A549 (cell line): ENCODE results near the gene LATS2.
A peak's percentile ranks its signal among the peaks of the same experiment; 100 is the strongest.

ENCODE experiments used
- CTCF ChIP-seq: fragments of >200 bp; sonication (Bioruptor Twin); formaldehyde crosslinking; IDR thresholded peaks from 3 replicates; pipeline ENCODE4 v1.5.1; 2016
- FOSL2 ChIP-seq, 2 experiments: fragments of 450-650 bp in 1 of 2; fragments of >200 bp in 1 of 2; sonication (Bioruptor Twin) in 1 of 2; formaldehyde crosslinking; IDR thresholded peaks; 2 replicates each; pipeline versions ENCODE4 v1.5.0 to v1.6.1; 2016 to 2020; ENCODE audit warnings: mild to moderate bottlenecking in 1 of 2, moderate library complexity in 1 of 2
- MYC ChIP-seq: IDR thresholded peaks from 2 replicates; pipeline ENCODE4 v1.6.1; 2012; ENCODE audit warnings: mild to moderate bottlenecking, inconsistent platforms, low read length, improper control_type of control experiment, borderline replicate concordance
- POLR2A ChIP-seq: IDR thresholded peaks from 2 replicates; pipeline ENCODE4 v1.6.1; 2012; ENCODE audit warnings: mild to moderate bottlenecking, low read length
- SREBF2 ChIP-seq: fragments of 450-650 bp; IDR thresholded peaks from 2 replicates; pipeline ENCODE4 v1.6.1; 2014; ENCODE audit warnings: mild to moderate bottlenecking, moderate library complexity
- TP53 ChIP-seq: fragments of 250-450 bp; sonication (Bioruptor Pico); IDR thresholded peaks from 2 replicates; pipeline ENCODE4 v1.5.0; 2021; ENCODE audit warnings: mild to moderate bottlenecking, moderate library complexity
- USF2 ChIP-seq: fragments of 450-650 bp; IDR thresholded peaks from 2 replicates; pipeline ENCODE4 v1.6.1; 2014; ENCODE audit warnings: antibody characterized with exemption
- TF ChIP-seq, protein P1 (sequence below): IDR thresholded peaks from 2 replicates; pipeline ENCODE4 v1.6.1; 2012

DNA sequence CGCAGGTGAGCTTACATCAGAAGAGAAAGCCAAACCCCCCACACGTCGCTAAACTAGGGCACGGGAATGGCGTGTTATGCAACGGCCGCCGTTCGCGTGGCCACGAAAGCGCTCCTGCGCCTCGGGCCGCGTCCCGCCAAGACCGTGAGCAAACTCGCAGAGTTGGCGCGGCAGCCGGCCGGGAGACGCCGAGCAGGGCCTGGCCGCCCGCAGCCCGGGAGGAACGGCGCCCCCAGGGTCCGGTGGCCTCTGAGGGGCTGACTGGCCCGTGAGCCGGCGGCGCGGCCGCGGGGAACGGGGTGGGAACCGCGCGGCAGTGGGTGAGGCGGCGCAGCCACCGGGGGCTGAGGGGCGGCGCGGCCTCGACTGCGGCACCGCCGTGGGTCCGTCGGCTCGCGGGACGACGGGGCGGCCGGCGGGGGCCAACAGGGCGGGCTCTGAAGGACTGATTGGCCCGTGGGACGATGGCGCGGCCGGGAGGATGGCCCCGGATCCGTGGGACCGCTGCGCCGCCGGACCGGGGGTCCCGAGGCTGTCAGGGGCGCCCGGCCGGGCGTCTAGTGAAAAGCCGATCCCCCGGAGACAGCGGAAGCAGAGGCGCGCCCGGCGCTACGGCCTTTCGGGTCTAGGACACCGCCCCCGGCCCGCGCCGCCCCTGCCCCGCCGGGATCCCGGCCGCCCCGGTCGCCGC lies 903 bp downstream of the LATS2 start:
- TF ChIP-seq, protein P1, sequence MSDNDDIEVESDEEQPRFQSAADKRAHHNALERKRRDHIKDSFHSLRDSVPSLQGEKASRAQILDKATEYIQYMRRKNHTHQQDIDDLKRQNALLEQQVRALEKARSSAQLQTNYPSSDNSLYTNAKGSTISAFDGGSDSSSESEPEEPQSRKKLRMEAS: peak; percentile 30; the same call in 1 of the 2 replicates
- TF ChIP-seq SREBF2 (no peak), POLR2A (no peak), CTCF (no peak), FOSL2 (IDR thresholded peaks at IDR 0.05) (no peak), FOSL2 (CRISPR knock-in tag; IDR thresholded peaks at IDR 0.05) (no peak), TP53 (no peak), MYC (no peak), USF2 (no peak)
